GM12874 (cell line): Measurements from ENCODE around the gene GRIN2A.

Experiments
- CTCF ChIP-seq: IDR thresholded peaks from 2 replicates; pipeline ENCODE4 v1.5.1; 2011; ENCODE audit warnings: low read depth, mild to moderate bottlenecking, control low read depth, low read length, moderate library complexity; ENCODE audit not compliant: insufficient read depth

GRIN2A gene

GRCh38 chr16:10087151-10087550 is 95.1 kb downstream of the GRIN2A start:
- TF ChIP-seq CTCF, result no peak

GRCh38 chr16:10086620-10087019 is 95.6 kb downstream of the GRIN2A start:
- no peak for TF ChIP-seq CTCF

- no peak for TF ChIP-seq CTCF
These were observed 97.0 kb downstream of the GRIN2A start for GRCh38 chr16:10085078-10085798.

GRCh38 chr16:10083301-10083700 is 98.9 kb downstream of the GRIN2A start:
- no peak for TF ChIP-seq CTCF

- TF ChIP-seq CTCF, result no peak
These were observed 100.9 kb downstream of the GRIN2A start for GRCh38 chr16:10081201-10081940.

- no peak for TF ChIP-seq CTCF
These were observed 102.0 kb downstream of the GRIN2A start for GRCh38 chr16:10080051-10080772.

GRCh38 chr16:10078541-10078949 is 103.7 kb downstream of the GRIN2A start:
- no peak for TF ChIP-seq CTCF
